B cell (primary cell): ENCODE results near the gene COA8. TPM values are rescaled to one million over a fixed set of nuclear protein-coding genes. Genes with fewer than 3 reads are reported as not detected.
A peak's percentile ranks its signal among the peaks of the same experiment; 100 is the strongest.

Source experiments
- ATAC-seq: fragments of 200-7000 bp; cut with Tn5 transposase; one replicate; pipeline ENCODE4 v1.10.0; 2021; ENCODE audit warnings: low read depth, mild to moderate bottlenecking, moderate number of reproducible peaks, moderate library complexity
- CTCF ChIA-PET: fragments of 350-600 bp; sonication (Branson Sonifier 250); formaldehyde crosslinking; loops from one replicate; lab custom pipeline; 2021; ENCODE audit warnings: antibody characterized with exemption, inconsistent platforms; lab: Charles Lee
- POLR2A ChIA-PET: fragments of 350-600 bp; sonication (Branson Sonifier 250); formaldehyde crosslinking; loops from one replicate; lab custom pipeline; 2021; ENCODE audit warnings: antibody characterized with exemption; lab: Charles Lee
- DNase-seq: peaks from one replicate; pipeline ENCODE4 v3.0.0; 2013
- H2AFZ ChIP-seq: 2 replicates; pipeline ENCODE4 v1.6.1; 2012; ENCODE audit warnings: mild to moderate bottlenecking, low read depth, low read length; ENCODE audit not compliant: insufficient read depth, poor library complexity, severe bottlenecking
- H3K27ac ChIP-seq, 2 donors: 1 replicate in 1 of 2; 2 replicates in 1 of 2; pipeline ENCODE4 v1.5.1; 2012 to 2013; ENCODE audit warnings: low read length in 2 of 2, mild to moderate bottlenecking in 2 of 2, moderate library complexity in 1 of 2
- H3K27me3 ChIP-seq, 4 experiments: fragments of 200-600 bp in 1 of 4; sonication (generic) in 1 of 4; replicated peaks in 1 of 4; 1 replicate in 2 of 4; 2 replicates in 2 of 4; pipeline versions ENCODE4 v1.6.1 to v1.7.0; 2013 to 2016; ENCODE audit warnings: low read length in 3 of 4, mild to moderate bottlenecking in 2 of 4, mixed read lengths in 1 of 4, moderate library complexity in 1 of 4; ENCODE audit not compliant: insufficient read depth in 4 of 4, control insufficient read depth in 3 of 4; ENCODE audit errors: control extremely low read depth in 1 of 4
- H3K36me3 ChIP-seq, 2 experiments: replicated peaks in 1 of 2; 1 replicate in 1 of 2; 2 replicates in 1 of 2; pipeline versions ENCODE4 v1.6.1 to v1.7.1; 2013; ENCODE audit warnings: low read length in 1 of 2; ENCODE audit not compliant: insufficient read depth in 2 of 2, control insufficient read depth in 1 of 2; ENCODE audit errors: control extremely low read depth in 1 of 2, extremely low read depth in 1 of 2
- H3K4me1 ChIP-seq, 2 donors: fragments of 200-600 bp in 1 of 2; sonication (generic) in 1 of 2; 1 replicate in 1 of 2; 2 replicates in 1 of 2; pipeline versions ENCODE4 v1.5.1 to v1.6.1; 2013 to 2017; ENCODE audit warnings: low read length in 2 of 2; ENCODE audit not compliant: control insufficient read depth in 2 of 2, insufficient read depth in 2 of 2
- H3K4me2 ChIP-seq: replicated peaks from 2 replicates; pipeline ENCODE3; 2012; ENCODE audit warnings: mild to moderate bottlenecking, low read depth, low read length; ENCODE audit not compliant: poor library complexity, severe bottlenecking
- H3K4me3 ChIP-seq, 5 experiments: fragments of 200-600 bp in 1 of 5; sonication (generic) in 1 of 5; 1 replicate in 3 of 5; 2 replicates in 2 of 5; pipeline versions ENCODE4 v1.5.1 to v1.7.0; 2011 to 2016; ENCODE audit warnings: low read length in 4 of 5, mild to moderate bottlenecking in 4 of 5, low read depth in 2 of 5, control low read depth in 1 of 5, moderate library complexity in 1 of 5; ENCODE audit not compliant: insufficient read depth in 1 of 5; ENCODE audit errors: control extremely low read depth in 1 of 5, extremely low read depth in 1 of 5
- H3K79me2 ChIP-seq: fragments of 200-600 bp; sonication (generic); one replicate; pipeline ENCODE4 v1.6.0; 2016; ENCODE audit warnings: low read length; ENCODE audit not compliant: control insufficient read depth, insufficient read depth
- H3K9ac ChIP-seq: fragments of 200-600 bp; sonication (generic); 2 replicates; pipeline ENCODE4 v1.6.1; 2017; ENCODE audit warnings: mild to moderate bottlenecking, low read length, moderate library complexity
- H3K9me3 ChIP-seq, 3 donors: one replicate each; pipeline versions ENCODE4 v1.6.1 to v1.7.1; 2013; ENCODE audit warnings: low read length in 2 of 3; ENCODE audit not compliant: control insufficient read depth in 2 of 3, insufficient read depth in 1 of 3; ENCODE audit errors: control extremely low read depth in 1 of 3
- H4K20me1 ChIP-seq: 2 replicates; pipeline ENCODE4 v1.6.0; 2012; ENCODE audit warnings: mild to moderate bottlenecking, low read length; ENCODE audit not compliant: insufficient read depth, control insufficient read depth, poor library complexity, severe bottlenecking
- H3K27ac Mint-ChIP-seq: one replicate; pipeline ENCODE4 v1.8.0; 2021; ENCODE audit warnings: mixed read lengths
- H3K27me3 Mint-ChIP-seq: one replicate; pipeline ENCODE4 v1.8.0; 2021; ENCODE audit warnings: mixed read lengths
- H3K4me1 Mint-ChIP-seq: one replicate; pipeline ENCODE4 v1.8.0; 2021; ENCODE audit warnings: mixed read lengths
- H3K4me3 Mint-ChIP-seq: one replicate; pipeline ENCODE4 v1.8.0; 2021; ENCODE audit warnings: mixed read lengths
- H3K9me3 Mint-ChIP-seq: one replicate; pipeline ENCODE4 v1.8.0; 2022; ENCODE audit warnings: mixed read lengths; ENCODE audit not compliant: insufficient read depth
- CTCF ChIP-seq: fragments of 200-600 bp; IDR thresholded peaks from one replicate; pipeline ENCODE4 v1.8.0; 2022; ENCODE audit warnings: antibody characterized with exemption, mild to moderate bottlenecking
- EZH2 ChIP-seq: IDR thresholded peaks from 2 replicates; pipeline ENCODE4 v1.6.1; 2012; ENCODE audit warnings: borderline replicate concordance, low read depth, mild to moderate bottlenecking, moderate library complexity, low read length; ENCODE audit not compliant: insufficient read depth, poor library complexity, severe bottlenecking
- WGBS: methylation state at CpG from one replicate; pipeline ENCODE4 v1.1.5; 2013; ENCODE audit warnings: missing lambda C conversion rate; ENCODE audit not compliant: insufficient coverage; 5-methylcytosine and 5-hydroxymethylcytosine counted together
- intact Hi-C: fragments of 100-400 bp; cut with micrococcal nuclease; formaldehyde crosslinking; loops from one replicate; pipeline ENCODE4 v1.10.0; 2022
- polyA plus RNA-seq: library from polyadenylated mRNA; depleted of rRNA; stranded (reverse); fragments of >200 nt; gene quantifications from 2 replicates; pipeline ENCODE4 v1.2.3, GENCODE V29; 2012
- total RNA-seq, 2 donors: library from RNA; stranded (reverse); fragments of 120-200 nt in 1 of 2; gene quantifications; 1 replicate in 1 of 2; 2 replicates in 1 of 2; pipeline versions ENCODE4 v1.2.3 to v1.2.4, GENCODE V29; 2013 to 2022

The COA8 gene
- total and polyA plus RNA-seq, 2 donors (not counting 1 experiment from before 2014, with no cell fraction given): 7.5 to 24.9 TPM

- TF ChIP-seq CTCF (no peak), EZH2 (no peak)
- POLR2A ChIA-PET: interaction anchor here (0.7 kb wide), 1 partner anchor 750 kb away, joined by 5 read pairs; no protein-coding TSS in a partner anchor
- no peaks in the 10 kb centered on the region for H4K20me1 ChIP-seq
- intact Hi-C loops: no loop called here
- H3K9me3 ChIP-seq: no peaks in the 10 kb centered on the region
- H3K27ac Mint-ChIP-seq: no peak overlapping the region
- DNase-seq (no peak), ATAC-seq (no peak)
- no peaks in the 10 kb centered on the region for H3K9me3 Mint-ChIP-seq
- H3K36me3 ChIP-seq: peaks cover 0 to 4% of the 10 kb centered on the region in 2 experiments
- 96% methylated on average over 9 of the region's 11 CpGs for WGBS
- H2AFZ ChIP-seq: no peak overlapping the region
- no peaks in the 10 kb centered on the region for H3K79me2 ChIP-seq
- peaks cover 8% of the 10 kb centered on the region for H3K4me1 Mint-ChIP-seq
- H3K9ac ChIP-seq: peak overlapping the region; percentile 29
- H3K27me3 ChIP-seq: no peaks in the 10 kb centered on the region
- H3K4me1 ChIP-seq: peaks cover 6 to 12% of the 10 kb centered on the region in 2 donors
- H3K4me3 ChIP-seq: no peak overlapping the region
- no peak overlapping the region for H3K27ac ChIP-seq
- H3K27me3 Mint-ChIP-seq: no peaks in the 10 kb centered on the region
- no peak overlapping the region for H3K4me3 Mint-ChIP-seq
- H3K4me2 ChIP-seq: peak overlapping the region; percentile 58
- CTCF ChIA-PET: interaction anchor here (1.1 kb wide), 1 partner anchor 86 kb away, joined by 5 read pairs; no protein-coding TSS in a partner anchor
Measured at GRCh38 chr14:103594265-103594664, 31.5 kb downstream of the COA8 start.

GRCh38 chr14:103597623-103598377, 35.0 kb downstream of the COA8 start:
- no peak overlapping the region for H2AFZ ChIP-seq
- H3K4me2 ChIP-seq: no peak overlapping the region
- Mint-ChIP-seq H3K27ac (no peak overlapping the region), H3K27me3 (no peaks in the 10 kb centered on the region), H3K4me3 (no peak overlapping the region), H3K9me3 (no peaks in the 10 kb centered on the region), H3K4me1 (peaks cover 8% of the 10 kb centered on the region)
- no peak overlapping the region for H3K27ac ChIP-seq
- H3K79me2 ChIP-seq: no peaks in the 10 kb centered on the region
- ChIA-PET CTCF (no interaction called here), POLR2A (interaction anchor here (0.7 kb wide), 1 partner anchor 24 kb away, joined by 5 read pairs; no protein-coding TSS in a partner anchor)
- no peaks in the 10 kb centered on the region for H3K9me3 ChIP-seq
- no peak overlapping the region for H3K9ac ChIP-seq
- intact Hi-C loops: no loop called here
- no peak for TF ChIP-seq CTCF
- TF ChIP-seq EZH2: no peak
- H3K4me1 ChIP-seq: peaks cover 6 to 12% of the 10 kb centered on the region in 2 donors
- H3K27me3 ChIP-seq: no peaks in the 10 kb centered on the region
- H4K20me1 ChIP-seq: no peaks in the 10 kb centered on the region
- DNase-seq: no peak
- no peaks in the 10 kb centered on the region for H3K36me3 ChIP-seq
- no CpG with 5 or more reads among the region's 10 CpGs for WGBS
- no peak for ATAC-seq
- no peak overlapping the region for H3K4me3 ChIP-seq
